ENCODE results near the gene HIF3A. TPM values are rescaled to one million over a fixed set of nuclear protein-coding genes. Genes with fewer than 3 reads are reported as not detected.

HIF3A gene
- polyA plus RNA-seq (2012; ENCODE audit: insufficient read length, low read depth), result 0.14 TPM

DNA sequence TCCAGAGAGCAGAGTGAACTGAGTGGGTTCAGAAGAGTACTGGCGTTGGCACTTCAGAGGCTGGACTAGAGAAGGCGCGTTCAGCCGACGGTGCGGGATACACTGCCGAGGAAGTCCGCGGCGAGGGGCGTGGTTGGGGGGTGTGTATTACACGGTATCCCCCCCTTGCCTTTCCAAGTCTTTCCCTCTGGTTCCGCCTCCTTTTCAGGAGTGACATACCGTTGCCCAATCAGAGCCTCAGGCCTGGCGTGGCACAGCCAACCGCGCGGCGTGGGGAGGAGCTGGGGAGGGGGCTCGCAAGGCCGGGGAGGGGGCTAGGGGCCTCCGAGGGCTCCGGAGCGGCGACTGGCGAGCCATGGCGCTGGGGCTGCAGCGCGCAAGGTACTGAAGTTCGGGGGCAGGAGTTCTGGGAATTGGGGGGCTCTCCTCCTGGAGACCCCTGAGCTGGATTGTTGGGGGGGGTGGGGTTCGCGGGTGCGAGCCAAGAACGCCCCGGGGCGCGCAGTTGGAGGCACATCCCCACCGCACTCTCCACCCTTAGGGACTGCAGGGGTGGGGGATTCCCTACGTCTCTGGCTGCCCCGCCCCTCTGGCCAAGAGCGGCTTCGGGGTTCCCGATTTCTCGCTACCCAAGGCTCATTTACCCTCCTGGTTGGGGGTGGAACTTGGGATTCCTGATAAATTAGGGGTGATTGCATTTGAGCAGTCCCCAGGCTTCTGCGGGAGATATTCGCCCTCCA, at the start of gene HIF3A:
HIF3A (plus strand) TSS at position 321 of the 740 bp plus-strand sequence; CDS start at position 356, 35 bp downstream.
- TF ChIP-seq TAF1 (IDR thresholded peaks at IDR 0.05; ENCODE audit: borderline replicate concordance, insufficient read depth, low read length), result no peak
- no peak for TF ChIP-seq SIN3A (IDR thresholded peaks at IDR 0.05; ENCODE audit: borderline replicate concordance, insufficient read depth, low read length)
- TF ChIP-seq FOXP2 (optimal IDR thresholded peaks at IDR 0.05; ENCODE audit: borderline replicate concordance, extremely low read depth, extremely low read length, insufficient read depth), result no peak
- TF ChIP-seq REST (IDR thresholded peaks at IDR 0.05; ENCODE audit: insufficient read depth in 1 of 2, low read depth in 2 of 2, low read length in 2 of 2), result no peak
- TF ChIP-seq POLR2AphosphoS5 (IDR thresholded peaks at IDR 0.05; ENCODE audit: low read depth, low read length), result no peak

DNA sequence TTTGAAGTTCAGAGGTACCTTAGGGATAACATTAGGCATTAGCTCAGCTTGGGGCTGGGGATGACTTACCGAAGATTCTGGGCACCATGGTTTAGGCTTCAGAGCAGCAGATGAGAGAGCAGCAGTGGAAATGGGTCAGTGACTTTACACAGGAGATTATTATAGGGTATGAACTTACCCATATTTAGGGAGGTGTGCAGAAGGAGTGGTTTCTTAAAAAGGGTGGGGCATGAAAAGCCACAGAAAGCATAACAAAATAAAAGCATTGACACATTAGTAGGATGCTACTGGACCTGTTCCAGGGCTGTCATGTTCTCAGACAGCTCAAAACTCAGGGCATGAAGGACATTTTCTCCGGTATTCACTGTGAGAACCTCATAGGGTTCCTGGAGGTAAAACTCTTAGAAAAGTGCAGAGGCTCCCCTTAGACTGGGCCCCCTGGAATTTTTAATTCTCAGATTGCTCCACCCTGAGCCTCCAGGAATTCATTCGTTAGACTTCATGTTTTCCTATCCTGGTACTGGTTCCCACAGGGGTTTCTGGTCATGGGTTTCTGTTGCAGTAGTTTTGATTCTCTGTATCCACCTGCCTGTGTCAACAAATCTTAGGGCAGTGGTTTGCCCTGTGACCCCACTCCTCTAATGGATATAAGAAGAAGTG, 46.6 kb upstream of the HIF3A start:
- no peak for TF ChIP-seq POLR2AphosphoS5 (IDR thresholded peaks at IDR 0.05; ENCODE audit: low read depth, low read length)
- TF ChIP-seq FOXP2 (optimal IDR thresholded peaks at IDR 0.05; ENCODE audit: borderline replicate concordance, extremely low read depth, extremely low read length, insufficient read depth), result no peak
- no peak for TF ChIP-seq REST (IDR thresholded peaks at IDR 0.05; ENCODE audit: insufficient read depth in 1 of 2, low read depth in 2 of 2, low read length in 2 of 2)
- no peak for TF ChIP-seq TAF1 (IDR thresholded peaks at IDR 0.05; ENCODE audit: borderline replicate concordance, insufficient read depth, low read length)
- no peak for TF ChIP-seq SIN3A (IDR thresholded peaks at IDR 0.05; ENCODE audit: borderline replicate concordance, insufficient read depth, low read length)

DNA sequence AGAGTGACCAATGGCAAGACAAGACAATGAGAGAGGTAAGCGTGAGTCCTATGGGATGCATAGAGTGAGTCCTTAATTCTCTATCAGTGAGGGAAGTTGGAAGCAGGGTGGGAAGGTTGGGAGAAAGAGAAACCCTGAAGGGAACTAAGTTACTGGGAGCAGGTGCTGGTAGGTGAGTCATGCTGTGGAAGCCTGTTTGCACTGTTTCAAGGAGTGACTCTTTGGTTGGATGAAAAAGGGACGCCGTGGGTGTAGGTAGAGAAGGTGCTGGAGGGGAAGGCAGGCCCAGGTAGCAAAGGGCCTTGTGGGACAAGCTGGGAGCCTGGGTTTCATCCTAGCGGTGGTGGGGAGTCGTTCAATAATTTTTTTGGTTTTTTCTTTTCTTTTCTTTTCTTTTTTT, 45.4 kb upstream of the HIF3A start:
- TF ChIP-seq POLR2AphosphoS5 (IDR thresholded peaks at IDR 0.05; ENCODE audit: low read depth, low read length) (no peak), REST (IDR thresholded peaks at IDR 0.05; ENCODE audit: insufficient read depth in 1 of 2, low read depth in 2 of 2, low read length in 2 of 2) (no peak), FOXP2 (optimal IDR thresholded peaks at IDR 0.05; ENCODE audit: borderline replicate concordance, extremely low read depth, extremely low read length, insufficient read depth) (no peak), SIN3A (IDR thresholded peaks at IDR 0.05; ENCODE audit: borderline replicate concordance, insufficient read depth, low read length) (no peak), TAF1 (IDR thresholded peaks at IDR 0.05; ENCODE audit: borderline replicate concordance, insufficient read depth, low read length) (no peak)

- TF ChIP-seq TAF1 (IDR thresholded peaks at IDR 0.05; ENCODE audit: borderline replicate concordance, insufficient read depth, low read length) (no peak), REST (IDR thresholded peaks at IDR 0.05; ENCODE audit: insufficient read depth in 1 of 2, low read depth in 2 of 2, low read length in 2 of 2) (no peak), FOXP2 (optimal IDR thresholded peaks at IDR 0.05; ENCODE audit: borderline replicate concordance, extremely low read depth, extremely low read length, insufficient read depth) (no peak), POLR2AphosphoS5 (IDR thresholded peaks at IDR 0.05; ENCODE audit: low read depth, low read length) (no peak), SIN3A (IDR thresholded peaks at IDR 0.05; ENCODE audit: borderline replicate concordance, insufficient read depth, low read length) (no peak)
These were observed 42.1 kb upstream of the HIF3A start for GRCh38 chr19:46254776-46255175.
